Activated CD4-positive, CD25-positive, alpha-beta regulatory T cell (primary cell): ENCODE measurements around the gene DNAJC5.

Experiments
- DNase-seq, 4 experiments: peaks; one replicate each; lab custom pipeline; 2025; lab: John Stamatoyannopoulos, UW

The DNAJC5 gene

GRCh38 chr20:63940472-63941266 is 45.7 kb downstream of the DNAJC5 start:
- no peak for DNase-seq

GRCh38 chr20:63941282-63942081 is 46.6 kb downstream of the DNAJC5 start:
- peak in 3 of 4 experiments; percentile 31 to 59 (median 54) for DNase-seq

- DNase-seq = peak; percentile 59 to 72 (median 70)
Observed at GRCh38 chr20:63942250-63942951, 47.5 kb downstream of the DNAJC5 start.

DNA sequence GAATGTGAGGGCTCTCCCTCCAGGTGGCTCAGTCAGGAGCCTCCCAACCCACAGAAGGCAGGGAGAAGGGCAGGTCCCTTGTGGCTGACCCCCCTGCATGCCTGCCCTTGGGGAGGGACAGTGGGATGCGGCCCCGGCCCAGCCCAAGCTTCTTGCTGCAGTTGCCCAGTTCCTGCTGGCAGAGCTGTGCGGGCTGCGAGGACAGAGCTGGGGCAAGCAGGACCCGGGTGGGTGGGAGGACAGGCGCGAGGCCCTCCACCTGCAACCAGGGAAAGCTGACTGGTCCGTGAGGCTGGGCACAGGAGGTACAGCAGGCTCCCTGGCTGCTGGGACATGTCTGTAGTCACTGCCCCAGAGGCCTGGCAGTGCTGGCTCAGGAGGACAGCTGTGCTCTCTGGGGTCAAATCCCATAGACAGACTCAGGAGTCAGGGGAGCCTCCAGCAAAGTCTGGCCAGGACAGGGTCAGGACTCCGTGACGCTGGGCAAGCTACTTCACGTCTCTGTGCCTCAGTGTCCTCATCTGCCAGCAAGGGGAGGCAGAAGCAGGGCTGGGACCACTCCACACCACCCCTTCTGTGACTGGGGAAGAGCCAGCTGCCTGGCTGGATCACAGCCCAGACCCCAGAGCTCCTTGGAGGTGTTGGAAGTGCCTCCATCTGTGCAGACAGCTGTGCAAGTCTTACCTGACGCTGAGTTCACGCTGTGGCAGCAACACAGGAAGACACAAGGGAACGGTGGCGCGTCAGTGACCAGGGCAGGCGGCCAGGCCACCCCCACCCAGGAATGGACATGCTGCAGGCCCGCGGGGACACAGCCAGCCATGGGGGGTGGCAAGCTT is 48.3 kb downstream of the DNAJC5 start:
- DNase-seq = no peak

- no peak for DNase-seq
Observed at GRCh38 chr20:63943808-63944077, 48.8 kb downstream of the DNAJC5 start.

DNA sequence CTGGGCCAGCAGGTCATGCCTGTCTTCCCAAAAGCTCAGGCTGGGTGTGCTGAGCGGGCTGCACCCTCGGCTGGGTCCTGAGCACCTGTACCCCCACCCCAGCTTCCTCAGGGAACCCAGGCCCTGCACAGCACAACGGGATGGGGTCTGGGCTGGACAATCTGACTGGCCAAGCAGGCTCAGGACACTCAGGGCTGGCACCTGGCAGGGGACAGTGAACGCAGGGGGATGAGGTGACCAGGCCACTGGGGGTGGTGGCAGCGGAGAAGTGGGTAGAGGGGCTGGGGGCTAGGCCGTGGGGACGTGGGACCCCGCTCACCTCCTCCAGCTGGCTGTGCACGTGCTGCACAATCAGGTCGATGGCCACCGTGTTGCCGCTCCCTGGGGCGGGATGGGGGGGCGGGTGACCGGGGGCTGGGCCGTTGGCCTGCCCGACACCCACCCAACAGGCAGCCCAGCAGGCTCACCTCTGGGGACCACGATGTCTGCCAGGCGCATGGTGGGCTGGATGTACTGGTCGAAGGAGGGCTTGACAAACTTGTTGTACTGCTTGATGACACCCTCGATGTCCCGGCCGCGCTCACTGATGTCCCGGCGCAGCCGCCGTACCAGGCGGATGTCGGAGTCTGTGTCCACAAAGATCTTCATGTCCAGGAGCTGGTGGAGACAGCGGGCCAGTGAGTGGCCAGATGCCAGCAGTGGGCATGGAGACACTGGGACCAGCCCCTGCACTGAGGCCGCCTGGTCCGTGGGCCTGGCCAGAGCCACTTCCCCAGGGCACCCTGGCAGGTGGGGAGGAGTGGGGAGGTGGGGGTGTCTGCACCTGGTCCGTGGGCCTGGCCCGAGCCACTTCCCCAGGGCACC is 49.4 kb downstream of the DNAJC5 start:
- no peak for DNase-seq

GRCh38 chr20:63945031-63945658 is 50.2 kb downstream of the DNAJC5 start:
- DNase-seq = no peak

- DNase-seq = no peak
Observed at GRCh38 chr20:63945921-63946920, 51.3 kb downstream of the DNAJC5 start.

DNA sequence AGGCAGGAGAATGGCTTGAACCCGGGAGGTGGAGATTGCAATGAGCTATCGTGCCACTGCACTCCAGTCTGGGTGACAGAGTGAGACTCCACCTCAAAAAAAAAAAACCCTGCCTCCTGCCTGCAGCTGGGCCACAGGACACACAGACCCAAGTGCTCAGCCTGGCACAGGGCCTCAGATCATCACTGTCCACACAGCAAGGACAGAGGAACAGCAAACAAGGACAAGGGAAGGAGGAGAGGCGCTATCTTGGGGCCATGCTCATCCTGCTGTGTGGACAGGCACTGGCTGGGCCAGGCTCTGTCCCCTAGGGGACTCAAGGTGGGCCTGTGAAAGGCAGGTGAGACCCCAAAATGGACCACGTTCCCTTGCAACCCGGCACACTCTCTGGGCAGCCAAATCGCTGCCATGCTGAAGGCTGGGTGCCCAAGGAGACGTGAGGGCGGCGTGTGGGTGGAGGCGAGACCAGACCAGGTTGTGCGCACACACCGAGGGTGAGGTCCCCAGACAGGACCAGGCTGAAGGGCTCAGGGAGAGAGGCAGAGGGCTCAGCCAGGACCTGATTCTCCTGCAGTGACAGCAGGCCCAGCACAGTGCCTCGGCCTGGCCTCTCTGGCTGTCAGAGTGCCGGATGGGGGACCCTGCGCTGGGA is 52.2 kb downstream of the DNAJC5 start:
- no peak for DNase-seq

GRCh38 chr20:63947638-63948456 is 52.9 kb downstream of the DNAJC5 start:
- no peak for DNase-seq

- DNase-seq = no peak
Observed at GRCh38 chr20:63950701-63951397, 55.9 kb downstream of the DNAJC5 start.

DNA sequence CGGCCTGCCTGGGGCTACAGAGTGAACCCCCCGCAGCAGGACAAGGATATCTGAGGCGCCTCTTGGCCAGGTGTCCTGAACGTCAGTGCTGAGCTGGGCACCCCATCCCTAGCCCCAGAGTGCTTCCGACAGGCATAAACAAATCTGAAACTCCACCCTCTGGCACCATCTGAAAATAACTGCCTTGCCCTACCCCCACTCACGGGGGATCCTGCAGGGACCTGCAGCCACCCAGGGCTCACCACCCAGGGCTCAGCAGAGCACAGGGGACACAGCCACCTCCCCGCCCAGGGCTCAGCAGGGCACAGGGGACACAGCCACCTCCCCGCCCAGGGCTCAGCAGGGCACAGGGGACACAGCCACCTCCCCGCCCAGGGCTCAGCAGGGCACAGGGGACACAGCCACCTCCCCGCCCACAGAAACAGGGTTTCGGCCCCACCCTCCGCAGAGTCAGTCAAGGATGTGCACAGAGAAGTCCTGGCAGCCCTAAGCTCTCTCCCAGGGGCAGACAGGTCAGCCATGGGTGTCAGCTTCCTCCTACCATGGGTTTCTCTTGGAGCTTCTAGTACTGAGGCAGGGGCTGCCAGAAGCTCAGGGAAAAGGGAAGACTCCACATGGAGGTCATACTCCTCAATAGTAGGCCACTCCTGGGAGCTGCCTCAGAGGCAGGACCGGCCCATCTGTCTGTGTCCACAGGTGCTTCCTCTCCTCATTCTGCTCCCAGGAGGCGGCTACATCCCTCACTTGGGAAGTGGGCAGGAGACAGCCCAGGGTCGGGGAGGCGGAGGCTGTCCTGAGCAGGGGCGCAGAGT is 56.7 kb downstream of the DNAJC5 start:
- no peak for DNase-seq

DNA sequence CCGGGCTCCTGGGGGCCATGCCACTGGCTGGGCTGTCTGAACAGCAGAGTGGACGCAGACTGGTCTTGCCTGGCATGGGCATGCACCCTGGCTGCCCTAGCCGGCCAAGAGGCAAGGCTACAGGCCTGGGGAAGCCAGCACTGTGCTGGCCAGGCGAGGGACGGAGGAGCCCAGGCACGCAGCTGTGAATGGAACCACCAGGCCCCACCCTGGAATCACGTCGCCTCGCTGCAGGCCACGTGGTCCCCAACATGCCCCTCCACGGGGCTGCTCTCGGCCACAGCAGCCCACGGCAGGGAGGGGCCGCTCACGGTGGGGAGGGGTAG is 57.2 kb downstream of the DNAJC5 start:
- DNase-seq = no peak

GRCh38 chr20:63952769-63953168 is 57.8 kb downstream of the DNAJC5 start:
- no peak for DNase-seq

- no peak for DNase-seq
Observed at GRCh38 chr20:63953764-63954429, 59.0 kb downstream of the DNAJC5 start.

DNA sequence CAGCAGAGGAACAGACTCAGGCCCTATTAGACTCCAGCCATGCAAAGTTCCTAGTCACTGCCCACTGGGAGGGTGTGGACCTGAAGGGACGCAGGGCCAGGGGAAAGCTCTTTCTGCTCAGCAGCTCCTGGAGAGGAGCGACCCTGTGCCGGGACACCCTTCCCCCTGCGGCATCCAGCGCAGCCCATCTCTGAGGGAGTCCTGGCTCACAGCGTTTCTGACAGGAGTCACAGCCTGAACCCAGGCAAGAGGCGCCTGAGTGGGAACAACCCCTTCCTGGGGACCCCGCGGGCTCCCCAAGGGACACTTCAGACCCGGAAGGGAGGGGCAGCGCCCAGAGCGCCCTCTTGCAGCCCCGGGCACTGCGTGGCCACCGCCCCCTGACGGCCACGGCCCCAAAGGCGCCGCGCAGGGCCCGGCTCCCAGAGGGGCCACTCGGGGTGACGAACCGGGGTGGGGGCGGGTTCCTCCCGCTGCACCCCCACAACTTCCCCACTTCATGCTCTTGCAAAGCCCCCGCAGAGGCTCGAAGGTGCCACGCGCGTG is 60.4 kb downstream of the DNAJC5 start:
- DNase-seq = no peak
